ENCODE results near the gene SPACA5.

GRCh38 chrX:48059296-48059639, 52.5 kb downstream of the SPACA5 start:
- TF ChIP-seq EZH2phosphoT487 (IDR thresholded peaks at IDR 0.05) (no peak), EZH2 (IDR thresholded peaks at IDR 0.05) (no peak)
